OCI-LY1 (cell line): ENCODE results near the gene SLC38A8.

Experiments used
- H2AFZ ChIP-seq: fragments of 200-600 bp; sonication (generic), shearing (Covaris generic); 2 replicates; pipeline ENCODE4 v1.6.0; 2014; ENCODE audit warnings: antibody characterized with exemption, mild to moderate bottlenecking, low read length
- H3F3A ChIP-seq: fragments of 200-600 bp; sonication (generic), shearing (Covaris generic); 2 replicates; pipeline ENCODE4 v1.6.0; 2014; ENCODE audit warnings: mild to moderate bottlenecking, antibody characterized with exemption, low read length, moderate library complexity; ENCODE audit not compliant: insufficient read depth
- H3K27ac ChIP-seq: fragments of 200-600 bp; sonication (generic); 2 replicates; pipeline ENCODE4 v1.5.1; 2014; ENCODE audit warnings: low read length, mixed run types, mild to moderate bottlenecking, low read depth; ENCODE audit not compliant: poor library complexity, severe bottlenecking
- H3K27me3 ChIP-seq: fragments of 200-600 bp; sonication (generic); 2 replicates; pipeline ENCODE4 v1.6.0; 2014; ENCODE audit warnings: antibody characterized with exemption, mild to moderate bottlenecking, low read length, moderate library complexity; ENCODE audit not compliant: insufficient read depth
- H3K36me3 ChIP-seq: fragments of 200-600 bp; sonication (generic); 2 replicates; pipeline ENCODE4 v1.6.1; 2014; ENCODE audit warnings: mild to moderate bottlenecking, antibody characterized with exemption, low read length, moderate library complexity, mixed read lengths; ENCODE audit not compliant: insufficient read depth
- H3K4me1 ChIP-seq: fragments of 200-600 bp; sonication (generic); 2 replicates; pipeline ENCODE4 v1.5.1; 2014; ENCODE audit warnings: mild to moderate bottlenecking, low read length, moderate library complexity; ENCODE audit not compliant: insufficient read depth, severe bottlenecking
- H3K4me2 ChIP-seq: fragments of 200-600 bp; sonication (generic), shearing (Covaris generic); 2 replicates; pipeline ENCODE4 v1.6.1; 2014; ENCODE audit warnings: low read length
- H3K4me3 ChIP-seq: fragments of 200-600 bp; sonication (generic); 2 replicates; pipeline ENCODE4 v1.5.1; 2014; ENCODE audit warnings: low read length, low read depth, mild to moderate bottlenecking, mixed read lengths; ENCODE audit not compliant: poor library complexity, severe bottlenecking
- H3K79me2 ChIP-seq: fragments of 200-600 bp; shearing (Covaris generic); 2 replicates; pipeline ENCODE4 v1.6.1; 2016; ENCODE audit warnings: mixed run types, low read length, mixed read lengths; ENCODE audit not compliant: insufficient read depth
- H3K9ac ChIP-seq: fragments of 200-600 bp; sonication (generic), shearing (Covaris generic); 2 replicates; pipeline ENCODE4 v1.6.1; 2014; ENCODE audit warnings: mild to moderate bottlenecking, low read length, mixed read lengths
- H3K9me2 ChIP-seq: fragments of 200-600 bp; sonication (generic), shearing (Covaris generic); 2 replicates; pipeline ENCODE4 v1.6.1; 2014; ENCODE audit warnings: low read depth, mild to moderate bottlenecking, low read length, mixed read lengths
- H3K9me3 ChIP-seq: fragments of 200-600 bp; shearing (Covaris generic); 2 replicates; pipeline ENCODE4 v1.6.1; 2014; ENCODE audit warnings: low read length, mixed read lengths
- H4K20me1 ChIP-seq: fragments of 200-600 bp; sonication (generic), shearing (Covaris generic); 2 replicates; pipeline ENCODE4 v1.6.0; 2016; ENCODE audit warnings: mild to moderate bottlenecking, low read length; ENCODE audit not compliant: insufficient read depth
- EZH2 ChIP-seq: fragments of 200-600 bp; sonication (generic), shearing (Covaris generic); IDR thresholded peaks from 2 replicates; pipeline ENCODE4 v1.8.0; 2017; ENCODE audit warnings: borderline replicate concordance, mixed run types, mild to moderate bottlenecking, antibody characterized with exemption, low read length, moderate library complexity, mixed read lengths
- TF ChIP-seq, protein P1 (sequence below): fragments of 200-600 bp; sonication (generic), shearing (Covaris generic); IDR thresholded peaks from 2 replicates; pipeline ENCODE4 v1.5.1; 2017; ENCODE audit warnings: mild to moderate bottlenecking, antibody characterized with exemption, low read length, moderate library complexity, mixed read lengths

Gene SLC38A8

DNA sequence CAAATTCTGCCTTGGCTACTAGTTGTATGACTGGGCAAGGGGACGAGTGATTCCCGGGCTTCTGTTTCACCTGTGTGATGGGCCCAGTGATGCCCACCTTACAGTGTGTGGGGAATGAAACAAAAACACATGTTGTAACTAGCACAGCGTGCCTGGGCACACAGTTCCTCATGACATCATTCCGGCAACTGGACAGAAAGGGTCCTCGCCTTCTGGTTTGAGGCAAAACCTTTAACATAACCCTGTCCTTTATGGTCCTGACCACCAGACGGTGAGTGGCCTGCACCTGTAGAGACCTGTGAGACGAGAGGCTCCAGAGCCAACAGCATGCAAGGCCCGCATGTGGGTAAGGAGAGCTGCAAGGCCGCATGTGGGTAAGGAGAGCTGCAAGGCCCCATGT is 7.7 kb upstream of the SLC38A8 start:
- Histone ChIP-seq H3K4me3 (no peak overlapping the region), H3F3A (no peaks in the 10 kb centered on the region), H3K27ac (no peak overlapping the region), H3K9me2 (no peaks in the 10 kb centered on the region), H3K9me3 (no peaks in the 10 kb centered on the region), H3K36me3 (peaks cover 39% of the 10 kb centered on the region), H3K4me2 (no peak overlapping the region), H3K27me3 (no peaks in the 10 kb centered on the region), H3K9ac (no peak overlapping the region), H4K20me1 (no peaks in the 10 kb centered on the region), H3K79me2 (no peaks in the 10 kb centered on the region), H2AFZ (no peak overlapping the region), H3K4me1 (no peaks in the 10 kb centered on the region)
- TF ChIP-seq, protein P1, sequence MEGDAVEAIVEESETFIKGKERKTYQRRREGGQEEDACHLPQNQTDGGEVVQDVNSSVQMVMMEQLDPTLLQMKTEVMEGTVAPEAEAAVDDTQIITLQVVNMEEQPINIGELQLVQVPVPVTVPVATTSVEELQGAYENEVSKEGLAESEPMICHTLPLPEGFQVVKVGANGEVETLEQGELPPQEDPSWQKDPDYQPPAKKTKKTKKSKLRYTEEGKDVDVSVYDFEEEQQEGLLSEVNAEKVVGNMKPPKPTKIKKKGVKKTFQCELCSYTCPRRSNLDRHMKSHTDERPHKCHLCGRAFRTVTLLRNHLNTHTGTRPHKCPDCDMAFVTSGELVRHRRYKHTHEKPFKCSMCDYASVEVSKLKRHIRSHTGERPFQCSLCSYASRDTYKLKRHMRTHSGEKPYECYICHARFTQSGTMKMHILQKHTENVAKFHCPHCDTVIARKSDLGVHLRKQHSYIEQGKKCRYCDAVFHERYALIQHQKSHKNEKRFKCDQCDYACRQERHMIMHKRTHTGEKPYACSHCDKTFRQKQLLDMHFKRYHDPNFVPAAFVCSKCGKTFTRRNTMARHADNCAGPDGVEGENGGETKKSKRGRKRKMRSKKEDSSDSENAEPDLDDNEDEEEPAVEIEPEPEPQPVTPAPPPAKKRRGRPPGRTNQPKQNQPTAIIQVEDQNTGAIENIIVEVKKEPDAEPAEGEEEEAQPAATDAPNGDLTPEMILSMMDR, result no peak
- no peak for TF ChIP-seq EZH2

DNA sequence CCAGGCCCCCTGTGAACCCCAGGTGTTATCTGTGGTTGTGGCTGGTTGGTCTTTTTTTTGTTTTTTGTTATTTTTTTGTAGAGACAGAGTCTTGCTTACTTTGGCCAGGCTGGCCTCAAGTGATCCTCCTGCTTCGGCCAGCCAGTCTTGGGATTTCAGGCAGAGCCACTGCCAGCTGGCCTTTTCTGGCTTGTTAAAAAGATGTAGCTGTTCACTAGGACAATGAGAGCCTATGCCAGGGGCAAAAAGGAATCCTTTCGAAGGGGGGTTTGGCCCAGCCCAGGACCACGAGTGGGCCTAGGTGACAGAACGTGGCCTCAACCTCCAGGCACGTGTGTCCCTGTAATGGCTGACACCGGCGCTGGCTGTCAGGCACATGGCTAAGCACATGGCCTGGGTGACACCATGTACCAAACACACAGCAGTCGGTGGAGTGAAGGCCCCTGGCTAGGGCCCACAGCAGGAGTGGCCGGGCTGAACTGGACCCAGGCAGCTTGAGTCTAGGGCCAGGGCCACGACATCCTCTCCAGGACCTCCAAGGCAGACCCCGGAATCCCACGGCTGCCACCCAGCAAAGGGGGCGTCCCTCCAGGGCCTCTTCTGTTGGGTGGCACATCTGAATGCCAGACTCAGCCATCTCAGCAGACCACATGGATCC is 6.9 kb upstream of the SLC38A8 start:
- Histone ChIP-seq H3K4me1 (no peaks in the 10 kb centered on the region), H3K27ac (no peak overlapping the region), H3K4me3 (no peak overlapping the region), H3F3A (no peaks in the 10 kb centered on the region), H3K9me2 (no peaks in the 10 kb centered on the region), H3K4me2 (no peak overlapping the region), H3K36me3 (peaks cover 31% of the 10 kb centered on the region), H3K27me3 (no peaks in the 10 kb centered on the region), H4K20me1 (no peaks in the 10 kb centered on the region), H2AFZ (no peak overlapping the region), H3K9me3 (no peaks in the 10 kb centered on the region), H3K9ac (no peak overlapping the region), H3K79me2 (no peaks in the 10 kb centered on the region)
- TF ChIP-seq, protein P1, result no peak
- no peak for TF ChIP-seq EZH2

DNA sequence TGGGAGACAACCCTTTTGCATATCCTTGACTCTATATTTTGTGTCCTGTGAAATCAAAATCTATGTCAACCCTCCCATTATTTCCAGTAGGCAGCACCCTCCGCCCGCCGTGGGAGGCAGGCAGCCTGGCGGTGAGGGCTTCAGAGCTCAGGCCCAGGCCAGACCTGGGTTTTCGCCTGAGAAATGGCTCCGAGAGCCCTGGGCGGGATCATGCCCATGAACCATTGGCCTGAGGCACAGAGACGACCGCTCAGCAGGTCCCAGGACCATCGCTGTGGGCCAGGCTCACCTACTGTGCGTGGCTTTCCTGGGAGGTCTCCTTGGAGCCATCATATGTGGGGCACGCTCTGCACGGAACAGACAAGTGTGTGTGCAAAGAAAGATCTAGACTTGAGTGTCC is 6.3 kb upstream of the SLC38A8 start:
- Histone ChIP-seq H4K20me1 (no peaks in the 10 kb centered on the region), H3K27me3 (no peaks in the 10 kb centered on the region), H3K36me3 (peaks cover 25% of the 10 kb centered on the region), H2AFZ (no peak overlapping the region), H3K4me2 (no peak overlapping the region), H3K27ac (no peak overlapping the region), H3K4me3 (no peak overlapping the region), H3F3A (no peaks in the 10 kb centered on the region), H3K9me2 (no peaks in the 10 kb centered on the region), H3K9me3 (no peaks in the 10 kb centered on the region), H3K9ac (no peak overlapping the region), H3K79me2 (no peaks in the 10 kb centered on the region), H3K4me1 (no peaks in the 10 kb centered on the region)
- TF ChIP-seq, protein P1, result no peak
- no peak for TF ChIP-seq EZH2
